ENCODE measurements around the gene IL36RN. TPM values are rescaled to one million over a fixed set of nuclear protein-coding genes. Genes with fewer than 3 reads are reported as not detected.

IL36RN gene
- total RNA-seq, 1 experiment from 2014 or later, result 0.36 TPM

DNA sequence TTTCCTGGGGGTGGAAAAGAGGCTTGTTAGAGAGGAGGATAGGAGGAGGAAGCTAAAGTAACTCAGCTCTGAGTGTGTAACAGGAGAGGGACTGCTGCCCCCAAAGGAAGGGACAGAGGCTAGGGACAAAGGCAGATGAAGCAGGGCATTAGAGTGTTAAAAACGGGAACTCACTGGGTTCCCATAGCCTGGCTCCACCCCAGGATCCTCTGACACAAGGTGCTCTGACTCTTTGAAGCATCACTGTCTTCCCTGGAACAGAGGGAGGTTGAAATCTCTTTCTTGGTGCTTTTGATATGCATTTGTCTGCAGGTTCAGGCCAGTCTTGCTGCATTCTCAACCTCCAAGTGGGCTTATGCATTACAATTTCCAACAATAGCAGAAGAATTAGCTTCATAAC is 30.9 kb upstream of the IL36RN start:
- Histone ChIP-seq H3K4me3 (ENCODE audit: low read length) (no peak overlapping the region), H3K4me2 (ENCODE audit: low read length) (no peak overlapping the region), H3F3A (ENCODE audit: low read length, unreplicated experiment) (no peaks in the 10 kb centered on the region), H2AFZ (ENCODE audit: low read length) (no peak overlapping the region), H3K79me2 (ENCODE audit: low read length) (no peaks in the 10 kb centered on the region), H4K20me1 (ENCODE audit: low read length) (no peaks in the 10 kb centered on the region), H3K9me3 (ENCODE audit: low read length) (no peaks in the 10 kb centered on the region), H3K27me3 (ENCODE audit: low read length) (peaks cover 39% of the 10 kb centered on the region; the same call in 1 of the 2 replicates), H3K36me3 (ENCODE audit: low read depth, low read length) (no peaks in the 10 kb centered on the region), H3K9me2 (replicated peaks; ENCODE audit: low read length) (no peaks in the 10 kb centered on the region), H3K4me1 (ENCODE audit: insufficient read depth, low read length) (no peaks in the 10 kb centered on the region), H3K27ac (ENCODE audit: low read length) (no peak overlapping the region), H3K9ac (ENCODE audit: low read length) (no peak overlapping the region)
- no TSS peak for BruUV-seq (replicated peaks)
- ATAC-seq, result no peak
- TF ChIP-seq, protein P1, sequence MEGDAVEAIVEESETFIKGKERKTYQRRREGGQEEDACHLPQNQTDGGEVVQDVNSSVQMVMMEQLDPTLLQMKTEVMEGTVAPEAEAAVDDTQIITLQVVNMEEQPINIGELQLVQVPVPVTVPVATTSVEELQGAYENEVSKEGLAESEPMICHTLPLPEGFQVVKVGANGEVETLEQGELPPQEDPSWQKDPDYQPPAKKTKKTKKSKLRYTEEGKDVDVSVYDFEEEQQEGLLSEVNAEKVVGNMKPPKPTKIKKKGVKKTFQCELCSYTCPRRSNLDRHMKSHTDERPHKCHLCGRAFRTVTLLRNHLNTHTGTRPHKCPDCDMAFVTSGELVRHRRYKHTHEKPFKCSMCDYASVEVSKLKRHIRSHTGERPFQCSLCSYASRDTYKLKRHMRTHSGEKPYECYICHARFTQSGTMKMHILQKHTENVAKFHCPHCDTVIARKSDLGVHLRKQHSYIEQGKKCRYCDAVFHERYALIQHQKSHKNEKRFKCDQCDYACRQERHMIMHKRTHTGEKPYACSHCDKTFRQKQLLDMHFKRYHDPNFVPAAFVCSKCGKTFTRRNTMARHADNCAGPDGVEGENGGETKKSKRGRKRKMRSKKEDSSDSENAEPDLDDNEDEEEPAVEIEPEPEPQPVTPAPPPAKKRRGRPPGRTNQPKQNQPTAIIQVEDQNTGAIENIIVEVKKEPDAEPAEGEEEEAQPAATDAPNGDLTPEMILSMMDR (conservative IDR thresholded peaks at IDR 0.05; ENCODE audit: low read depth, low read length), result no peak
- TF ChIP-seq EZH2 (IDR thresholded peaks at IDR 0.05; ENCODE audit: low read length, unreplicated experiment), result no peak
- TF ChIP-seq EZH2phosphoT487 (IDR thresholded peaks at IDR 0.05; ENCODE audit: borderline replicate concordance, low read length), result no peak
- DNase-seq, result no peak
- CTCF ChIA-PET, result no interaction called here
- intact Hi-C loops (cut with micrococcal nuclease), result no loop called here
- POLR2A ChIA-PET (ENCODE audit: unreplicated experiment), result no interaction called here

DNA sequence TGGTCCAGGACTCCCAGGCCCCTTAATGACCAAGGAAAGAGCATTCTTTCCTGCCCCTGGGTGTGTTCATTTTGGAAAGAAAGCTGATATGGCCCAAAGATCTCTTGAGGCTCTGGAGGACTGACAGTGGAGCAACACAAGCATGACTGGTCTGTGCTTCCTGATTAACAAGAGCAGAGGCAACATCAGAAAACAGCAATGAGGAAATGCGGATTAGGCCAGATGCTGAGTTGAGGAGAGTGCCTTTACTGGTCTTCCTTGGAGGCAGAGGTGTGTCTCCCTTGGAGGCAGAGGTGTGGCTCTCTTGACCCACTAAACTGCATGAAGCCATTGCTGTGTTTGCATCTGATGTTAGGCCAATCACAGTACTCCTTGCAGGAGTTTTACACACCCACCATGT is 26.3 kb upstream of the IL36RN start:
- H3K9ac ChIP-seq (ENCODE audit: low read length), result no peak overlapping the region
- H4K20me1 ChIP-seq (ENCODE audit: low read length), result no peaks in the 10 kb centered on the region
- no peaks in the 10 kb centered on the region for H3F3A ChIP-seq (ENCODE audit: low read length, unreplicated experiment)
- H3K9me3 ChIP-seq (ENCODE audit: low read length), result no peaks in the 10 kb centered on the region
- H3K4me2 ChIP-seq (ENCODE audit: low read length), result no peak overlapping the region
- TF ChIP-seq, protein P1 (conservative IDR thresholded peaks at IDR 0.05; ENCODE audit: low read depth, low read length), result no peak
- TF ChIP-seq EZH2 (IDR thresholded peaks at IDR 0.05; ENCODE audit: low read length, unreplicated experiment) (no peak), EZH2phosphoT487 (IDR thresholded peaks at IDR 0.05; ENCODE audit: borderline replicate concordance, low read length) (no peak)
- no peaks in the 10 kb centered on the region for H3K4me1 ChIP-seq (ENCODE audit: insufficient read depth, low read length)
- no peak for ATAC-seq
- H3K79me2 ChIP-seq (ENCODE audit: low read length), result no peaks in the 10 kb centered on the region
- BruUV-seq (replicated peaks), result no TSS peak
- no peak for DNase-seq
- no peak overlapping the region for H2AFZ ChIP-seq (ENCODE audit: low read length)
- no peaks in the 10 kb centered on the region for H3K9me2 ChIP-seq (replicated peaks; ENCODE audit: low read length)
- ChIA-PET CTCF (no interaction called here), POLR2A (ENCODE audit: unreplicated experiment) (no interaction called here)
- peaks cover 15% of the 10 kb centered on the region; the same call in 1 of the 2 replicates for H3K27me3 ChIP-seq (ENCODE audit: low read length)
- intact Hi-C loops (cut with micrococcal nuclease), result no loop called here
- no peak overlapping the region for H3K27ac ChIP-seq (ENCODE audit: low read length)
- H3K36me3 ChIP-seq (ENCODE audit: low read depth, low read length), result no peaks in the 10 kb centered on the region
- no peak overlapping the region for H3K4me3 ChIP-seq (ENCODE audit: low read length)

DNA sequence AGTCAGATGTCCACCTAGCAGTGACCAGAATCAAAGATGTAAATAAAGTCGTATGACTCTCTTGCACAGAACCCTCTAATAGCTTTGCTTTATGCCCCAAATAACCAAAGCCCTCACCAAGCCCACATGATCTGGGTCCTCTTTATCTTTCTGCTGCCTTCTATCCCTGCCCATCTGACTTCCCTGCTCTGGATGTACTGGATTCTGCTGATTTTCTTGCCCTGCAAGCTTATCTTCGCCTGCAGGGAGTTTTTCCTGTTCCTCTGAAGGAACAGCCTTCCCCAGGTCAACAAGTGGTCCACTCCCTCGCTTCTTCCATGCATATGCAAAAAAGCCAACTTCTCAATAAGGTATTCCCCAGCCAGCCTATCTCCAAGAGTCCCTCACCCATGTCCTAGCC is 25.0 kb upstream of the IL36RN start:
- no peaks in the 10 kb centered on the region for H3K9me3 ChIP-seq (ENCODE audit: low read length)
- H3K79me2 ChIP-seq (ENCODE audit: low read length), result no peaks in the 10 kb centered on the region
- ChIA-PET CTCF (no interaction called here), POLR2A (ENCODE audit: unreplicated experiment) (no interaction called here)
- TF ChIP-seq EZH2 (IDR thresholded peaks at IDR 0.05; ENCODE audit: low read length, unreplicated experiment) (no peak), EZH2phosphoT487 (IDR thresholded peaks at IDR 0.05; ENCODE audit: borderline replicate concordance, low read length) (no peak)
- TF ChIP-seq, protein P1 (conservative IDR thresholded peaks at IDR 0.05; ENCODE audit: low read depth, low read length), result no peak
- no peaks in the 10 kb centered on the region for H3K36me3 ChIP-seq (ENCODE audit: low read depth, low read length)
- DNase-seq (no peak), ATAC-seq (no peak)
- H2AFZ ChIP-seq (ENCODE audit: low read length), result no peak overlapping the region
- no peak overlapping the region for H3K27ac ChIP-seq (ENCODE audit: low read length)
- intact Hi-C loops (cut with micrococcal nuclease), result no loop called here
- H4K20me1 ChIP-seq (ENCODE audit: low read length), result no peaks in the 10 kb centered on the region
- no peaks in the 10 kb centered on the region for H3K9me2 ChIP-seq (replicated peaks; ENCODE audit: low read length)
- H3K4me1 ChIP-seq (ENCODE audit: insufficient read depth, low read length), result no peaks in the 10 kb centered on the region
- no peak overlapping the region for H3K9ac ChIP-seq (ENCODE audit: low read length)
- no peaks in the 10 kb centered on the region for H3F3A ChIP-seq (ENCODE audit: low read length, unreplicated experiment)
- H3K4me2 ChIP-seq (ENCODE audit: low read length), result no peak overlapping the region
- H3K27me3 ChIP-seq (ENCODE audit: low read length), result peaks cover 3% of the 10 kb centered on the region; the same call in 1 of the 2 replicates
- H3K4me3 ChIP-seq (ENCODE audit: low read length), result no peak overlapping the region
- no TSS peak for BruUV-seq (replicated peaks)

All from PC-3 (cell line).